GM23338 (cell line): Measurements from ENCODE around the gene EXOC6B. TPM values are rescaled to one million over a fixed set of nuclear protein-coding genes. Genes with fewer than 3 reads are reported as not detected.

Experiments used
- ATAC-seq: fragments of 200-7000 bp; cut with Tn5 transposase; 3 replicates; pipeline ENCODE4 v1.9.1; 2020
- DNase-seq: peaks from one replicate; pipeline ENCODE4 v3.0.0-alpha.2; 2015; ENCODE audit warnings: low spot score
- H2AFZ ChIP-seq: fragments of 200-600 bp; sonication (generic); 2 replicates; pipeline ENCODE4 v1.8.0; 2016; ENCODE audit warnings: antibody characterized with exemption, mild to moderate bottlenecking, moderate library complexity
- H3F3A ChIP-seq: fragments of 200-600 bp; sonication (generic); replicated peaks from 2 replicates; pipeline ENCODE4 v1.8.0; 2017; ENCODE audit warnings: antibody characterized with exemption, mixed run types, low read depth
- H3K27ac ChIP-seq: fragments of 200-600 bp; sonication (generic); 2 replicates; pipeline ENCODE4 v1.6.1; 2016; ENCODE audit warnings: low read depth
- H3K27me3 ChIP-seq: fragments of 200-600 bp; sonication (generic); 2 replicates; pipeline ENCODE4 v1.8.0; 2016; ENCODE audit warnings: mild to moderate bottlenecking, mixed run types, moderate library complexity; ENCODE audit not compliant: insufficient read depth
- H3K36me3 ChIP-seq: fragments of 200-600 bp; sonication (generic); 2 replicates; pipeline ENCODE4 v1.8.0; 2016; ENCODE audit warnings: mild to moderate bottlenecking; ENCODE audit not compliant: insufficient read depth
- H3K4me1 ChIP-seq: fragments of 200-600 bp; sonication (generic); 2 replicates; pipeline ENCODE4 v1.8.0; 2016; ENCODE audit warnings: mild to moderate bottlenecking, moderate library complexity; ENCODE audit not compliant: insufficient read depth
- H3K4me2 ChIP-seq: fragments of 200-600 bp; sonication (generic); 2 replicates; pipeline ENCODE4 v1.7.1; 2017; ENCODE audit warnings: mixed run types
- H3K4me3 ChIP-seq: fragments of 200-600 bp; sonication (generic); 2 replicates; pipeline ENCODE4 v1.6.1; 2016; ENCODE audit warnings: mixed run types
- H3K79me2 ChIP-seq: fragments of 200-600 bp; sonication (generic); replicated peaks from 2 replicates; pipeline ENCODE4 v1.8.0; 2017; ENCODE audit warnings: mild to moderate bottlenecking; ENCODE audit not compliant: insufficient read depth
- H3K9me2 ChIP-seq: fragments of 200-600 bp; sonication (generic); 2 replicates; pipeline ENCODE4 v1.8.0; 2017; ENCODE audit not compliant: insufficient read depth
- H4K20me1 ChIP-seq: fragments of 200-600 bp; sonication (generic); replicated peaks from 2 replicates; pipeline ENCODE4 v1.8.0; 2017; ENCODE audit warnings: mild to moderate bottlenecking; ENCODE audit not compliant: insufficient read depth
- H3K27ac Mint-ChIP-seq: 2 replicates; pipeline ENCODE4 v1.8.0; 2020; ENCODE audit warnings: inconsistent platforms, mild to moderate bottlenecking, moderate library complexity, mixed read lengths
- H3K27me3 Mint-ChIP-seq: 3 replicates; pipeline ENCODE4 v1.8.0; 2022; ENCODE audit warnings: low read depth, mild to moderate bottlenecking, moderate library complexity, mixed read lengths, inconsistent platforms; ENCODE audit not compliant: insufficient read depth, poor library complexity
- H3K36me3 Mint-ChIP-seq: 3 replicates; pipeline ENCODE4 v1.8.0; 2021; ENCODE audit warnings: low read depth, mild to moderate bottlenecking, inconsistent platforms, moderate library complexity, mixed read lengths
- H3K4me1 Mint-ChIP-seq: 3 replicates; pipeline ENCODE4 v1.8.0; 2020; ENCODE audit warnings: mild to moderate bottlenecking, inconsistent platforms, mixed read lengths
- H3K4me3 Mint-ChIP-seq: 3 replicates; pipeline ENCODE4 v1.8.0; 2021; ENCODE audit warnings: moderate library complexity, mild to moderate bottlenecking, inconsistent platforms, mixed read lengths
- H3K9me3 Mint-ChIP-seq: 3 replicates; pipeline ENCODE4 v1.8.0; 2020; ENCODE audit warnings: moderate library complexity, mild to moderate bottlenecking, inconsistent platforms, mixed read lengths
- CREB1 ChIP-seq: fragments of 250-450 bp; sonication (Bioruptor Pico); IDR thresholded peaks from 2 replicates; pipeline ENCODE4 v1.5.0; 2020; ENCODE audit warnings: low read depth, mild to moderate bottlenecking, moderate library complexity
- EZH2 ChIP-seq: fragments of 200-600 bp; sonication (generic); IDR thresholded peaks from one replicate; pipeline ENCODE4 v1.8.0; 2017; ENCODE audit warnings: antibody characterized with exemption, mild to moderate bottlenecking, low read depth; ENCODE audit not compliant: unreplicated experiment
- EZH2phosphoT487 ChIP-seq: fragments of 200-600 bp; sonication (generic); IDR thresholded peaks from one replicate; pipeline ENCODE4 v1.8.1; 2018; ENCODE audit warnings: antibody characterized with exemption; ENCODE audit not compliant: unreplicated experiment
- JUNB ChIP-seq: IDR thresholded peaks from one replicate; pipeline ENCODE4 v1.6.1; 2016; ENCODE audit warnings: antibody characterized with exemption; ENCODE audit not compliant: unreplicated experiment
- NANOG ChIP-seq: IDR thresholded peaks from 2 replicates; pipeline ENCODE4 v1.6.1; 2016; ENCODE audit warnings: antibody characterized with exemption, borderline replicate concordance
- STAT1 ChIP-seq: IDR thresholded peaks from one replicate; pipeline ENCODE4 v1.6.1; 2016; ENCODE audit warnings: antibody characterized with exemption; ENCODE audit not compliant: unreplicated experiment
- ZNF114 ChIP-seq: fragments of 250-450 bp; sonication (Bioruptor Pico); IDR thresholded peaks from 2 replicates; pipeline ENCODE4 v1.5.0; 2020; ENCODE audit warnings: mild to moderate bottlenecking, moderate library complexity
- ZNF331 ChIP-seq: fragments of 250-450 bp; sonication (Bioruptor Pico); IDR thresholded peaks from 2 replicates; pipeline ENCODE4 v1.5.0; 2020; ENCODE audit warnings: low read depth, mild to moderate bottlenecking, moderate library complexity
- polyA plus RNA-seq: library from polyadenylated mRNA; unstranded; fragments of >200 nt; fragmentation: Nextera tagmentation; extraction: Ambion mirVana; gene quantifications from 2 replicates; pipeline ENCODE4 v1.2.1, GENCODE V29; 2016
- total RNA-seq: library from RNA; depleted of rRNA; stranded (reverse); fragments of >200 nt; shearing (Covaris generic); gene quantifications from 2 replicates; pipeline ENCODE4 v1.2.3, GENCODE V29; 2014
- TF ChIP-seq, protein P1 (sequence below): fragments of 250-450 bp; sonication (Bioruptor Pico); IDR thresholded peaks from 2 replicates; pipeline ENCODE4 v1.5.0; 2020; ENCODE audit warnings: mild to moderate bottlenecking, moderate library complexity
- TF ChIP-seq, protein P2 (sequence below): IDR thresholded peaks from 2 replicates; pipeline ENCODE4 v1.6.1; 2016; ENCODE audit warnings: antibody characterized with exemption
- TF ChIP-seq, protein P3 (sequence below): IDR thresholded peaks from one replicate; pipeline ENCODE4 v1.6.1; 2018; ENCODE audit warnings: antibody characterized with exemption; ENCODE audit not compliant: unreplicated experiment

The EXOC6B gene
- total and polyA plus RNA-seq, 2 experiments from 2014 or later: 7.2 to 45.9 TPM

DNA sequence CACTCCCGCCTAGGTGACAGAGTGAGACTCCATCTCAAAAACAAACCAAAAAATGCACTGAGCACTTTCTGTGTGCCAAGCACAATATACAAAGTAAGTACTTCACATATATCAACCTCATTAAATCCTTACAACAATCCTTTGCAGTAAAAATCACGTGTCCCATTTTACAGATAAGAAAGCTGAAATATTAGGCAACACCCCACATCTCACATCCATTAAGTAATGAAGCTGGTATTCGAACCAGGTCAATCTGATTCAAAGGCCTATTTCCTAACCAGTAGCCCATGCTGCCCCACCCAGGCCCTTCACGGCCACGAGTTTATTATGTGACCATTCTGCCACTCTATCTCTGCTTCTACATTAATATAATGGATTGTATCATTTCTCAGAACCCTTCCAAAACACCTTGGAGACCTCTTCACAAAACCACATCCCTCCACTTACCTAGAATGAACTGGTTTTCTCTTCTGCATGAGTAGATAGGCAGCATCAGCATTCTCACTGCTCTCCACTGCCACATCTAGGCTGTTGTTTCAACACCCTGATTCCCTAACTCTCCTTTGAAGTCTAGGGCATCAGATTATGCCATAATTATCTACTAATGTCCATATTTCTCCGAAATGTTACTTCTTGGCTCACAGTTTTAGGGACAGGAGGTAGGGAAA is 3.1 kb upstream of the EXOC6B start:
- DNase-seq (no peak), ATAC-seq (no peak)
- Mint-ChIP-seq H3K36me3 (no peaks in the 10 kb centered on the region; the same call in 2 of the 3 replicates), H3K4me1 (peaks cover 15% of the 10 kb centered on the region), H3K27me3 (peaks cover 6% of the 10 kb centered on the region), H3K27ac (no peak overlapping the region), H3K9me3 (no peaks in the 10 kb centered on the region), H3K4me3 (no peak overlapping the region)
- Histone ChIP-seq H3K27me3 (no peaks in the 10 kb centered on the region), H3F3A (no peaks in the 10 kb centered on the region; the same call in 1 of the 2 replicates), H3K27ac (no peak overlapping the region), H3K9me2 (no peaks in the 10 kb centered on the region), H3K4me1 (peaks cover 6% of the 10 kb centered on the region), H3K4me2 (no peak overlapping the region), H2AFZ (no peak overlapping the region; the same call in 1 of the 2 replicates), H4K20me1 (no peaks in the 10 kb centered on the region), H3K79me2 (peaks cover 7% of the 10 kb centered on the region), H3K4me3 (no peak overlapping the region), H3K36me3 (no peaks in the 10 kb centered on the region)
- TF ChIP-seq EZH2phosphoT487 (no peak), NANOG (no peak), ZNF331 (CRISPR knock-in tag) (no peak), CREB1 (CRISPR knock-in tag) (no peak), STAT1 (no peak), JUNB (no peak), EZH2 (no peak), ZNF114 (no peak)
- TF ChIP-seq, protein P1, sequence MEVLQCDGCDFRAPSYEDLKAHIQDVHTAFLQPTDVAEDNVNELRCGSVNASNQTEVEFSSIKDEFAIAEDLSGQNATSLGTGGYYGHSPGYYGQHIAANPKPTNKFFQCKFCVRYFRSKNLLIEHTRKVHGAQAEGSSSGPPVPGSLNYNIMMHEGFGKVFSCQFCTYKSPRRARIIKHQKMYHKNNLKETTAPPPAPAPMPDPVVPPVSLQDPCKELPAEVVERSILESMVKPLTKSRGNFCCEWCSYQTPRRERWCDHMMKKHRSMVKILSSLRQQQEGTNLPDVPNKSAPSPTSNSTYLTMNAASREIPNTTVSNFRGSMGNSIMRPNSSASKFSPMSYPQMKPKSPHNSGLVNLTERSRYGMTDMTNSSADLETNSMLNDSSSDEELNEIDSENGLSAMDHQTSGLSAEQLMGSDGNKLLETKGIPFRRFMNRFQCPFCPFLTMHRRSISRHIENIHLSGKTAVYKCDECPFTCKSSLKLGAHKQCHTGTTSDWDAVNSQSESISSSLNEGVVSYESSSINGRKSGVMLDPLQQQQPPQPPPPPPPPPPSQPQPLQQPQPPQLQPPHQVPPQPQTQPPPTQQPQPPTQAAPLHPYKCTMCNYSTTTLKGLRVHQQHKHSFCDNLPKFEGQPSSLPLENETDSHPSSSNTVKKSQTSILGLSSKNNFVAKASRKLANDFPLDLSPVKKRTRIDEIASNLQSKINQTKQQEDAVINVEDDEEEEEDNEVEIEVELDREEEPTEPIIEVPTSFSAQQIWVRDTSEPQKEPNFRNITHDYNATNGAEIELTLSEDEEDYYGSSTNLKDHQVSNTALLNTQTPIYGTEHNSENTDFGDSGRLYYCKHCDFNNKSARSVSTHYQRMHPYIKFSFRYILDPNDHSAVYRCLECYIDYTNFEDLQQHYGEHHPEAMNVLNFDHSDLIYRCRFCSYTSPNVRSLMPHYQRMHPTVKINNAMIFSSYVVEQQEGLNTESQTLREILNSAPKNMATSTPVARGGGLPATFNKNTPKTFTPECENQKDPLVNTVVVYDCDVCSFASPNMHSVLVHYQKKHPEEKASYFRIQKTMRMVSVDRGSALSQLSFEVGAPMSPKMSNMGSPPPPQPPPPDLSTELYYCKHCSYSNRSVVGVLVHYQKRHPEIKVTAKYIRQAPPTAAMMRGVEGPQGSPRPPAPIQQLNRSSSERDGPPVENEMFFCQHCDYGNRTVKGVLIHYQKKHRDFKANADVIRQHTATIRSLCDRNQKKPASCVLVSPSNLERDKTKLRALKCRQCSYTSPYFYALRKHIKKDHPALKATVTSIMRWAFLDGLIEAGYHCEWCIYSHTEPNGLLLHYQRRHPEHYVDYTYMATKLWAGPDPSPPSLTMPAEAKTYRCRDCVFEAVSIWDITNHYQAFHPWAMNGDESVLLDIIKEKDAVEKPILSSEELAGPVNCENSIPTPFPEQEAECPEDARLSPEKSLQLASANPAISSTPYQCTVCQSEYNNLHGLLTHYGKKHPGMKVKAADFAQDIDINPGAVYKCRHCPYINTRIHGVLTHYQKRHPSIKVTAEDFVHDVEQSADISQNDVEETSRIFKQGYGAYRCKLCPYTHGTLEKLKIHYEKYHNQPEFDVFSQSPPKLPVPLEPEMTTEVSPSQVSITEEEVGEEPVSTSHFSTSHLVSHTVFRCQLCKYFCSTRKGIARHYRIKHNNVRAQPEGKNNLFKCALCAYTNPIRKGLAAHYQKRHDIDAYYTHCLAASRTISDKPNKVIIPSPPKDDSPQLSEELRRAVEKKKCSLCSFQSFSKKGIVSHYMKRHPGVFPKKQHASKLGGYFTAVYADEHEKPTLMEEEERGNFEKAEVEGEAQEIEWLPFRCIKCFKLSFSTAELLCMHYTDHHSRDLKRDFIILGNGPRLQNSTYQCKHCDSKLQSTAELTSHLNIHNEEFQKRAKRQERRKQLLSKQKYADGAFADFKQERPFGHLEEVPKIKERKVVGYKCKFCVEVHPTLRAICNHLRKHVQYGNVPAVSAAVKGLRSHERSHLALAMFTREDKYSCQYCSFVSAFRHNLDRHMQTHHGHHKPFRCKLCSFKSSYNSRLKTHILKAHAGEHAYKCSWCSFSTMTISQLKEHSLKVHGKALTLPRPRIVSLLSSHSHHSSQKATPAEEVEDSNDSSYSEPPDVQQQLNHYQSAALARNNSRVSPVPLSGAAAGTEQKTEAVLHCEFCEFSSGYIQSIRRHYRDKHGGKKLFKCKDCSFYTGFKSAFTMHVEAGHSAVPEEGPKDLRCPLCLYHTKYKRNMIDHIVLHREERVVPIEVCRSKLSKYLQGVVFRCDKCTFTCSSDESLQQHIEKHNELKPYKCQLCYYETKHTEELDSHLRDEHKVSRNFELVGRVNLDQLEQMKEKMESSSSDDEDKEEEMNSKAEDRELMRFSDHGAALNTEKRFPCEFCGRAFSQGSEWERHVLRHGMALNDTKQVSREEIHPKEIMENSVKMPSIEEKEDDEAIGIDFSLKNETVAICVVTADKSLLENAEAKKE (CRISPR knock-in tag): no peak
- TF ChIP-seq, protein P2, sequence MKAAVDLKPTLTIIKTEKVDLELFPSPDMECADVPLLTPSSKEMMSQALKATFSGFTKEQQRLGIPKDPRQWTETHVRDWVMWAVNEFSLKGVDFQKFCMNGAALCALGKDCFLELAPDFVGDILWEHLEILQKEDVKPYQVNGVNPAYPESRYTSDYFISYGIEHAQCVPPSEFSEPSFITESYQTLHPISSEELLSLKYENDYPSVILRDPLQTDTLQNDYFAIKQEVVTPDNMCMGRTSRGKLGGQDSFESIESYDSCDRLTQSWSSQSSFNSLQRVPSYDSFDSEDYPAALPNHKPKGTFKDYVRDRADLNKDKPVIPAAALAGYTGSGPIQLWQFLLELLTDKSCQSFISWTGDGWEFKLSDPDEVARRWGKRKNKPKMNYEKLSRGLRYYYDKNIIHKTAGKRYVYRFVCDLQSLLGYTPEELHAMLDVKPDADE: no peak
- TF ChIP-seq, protein P3, sequence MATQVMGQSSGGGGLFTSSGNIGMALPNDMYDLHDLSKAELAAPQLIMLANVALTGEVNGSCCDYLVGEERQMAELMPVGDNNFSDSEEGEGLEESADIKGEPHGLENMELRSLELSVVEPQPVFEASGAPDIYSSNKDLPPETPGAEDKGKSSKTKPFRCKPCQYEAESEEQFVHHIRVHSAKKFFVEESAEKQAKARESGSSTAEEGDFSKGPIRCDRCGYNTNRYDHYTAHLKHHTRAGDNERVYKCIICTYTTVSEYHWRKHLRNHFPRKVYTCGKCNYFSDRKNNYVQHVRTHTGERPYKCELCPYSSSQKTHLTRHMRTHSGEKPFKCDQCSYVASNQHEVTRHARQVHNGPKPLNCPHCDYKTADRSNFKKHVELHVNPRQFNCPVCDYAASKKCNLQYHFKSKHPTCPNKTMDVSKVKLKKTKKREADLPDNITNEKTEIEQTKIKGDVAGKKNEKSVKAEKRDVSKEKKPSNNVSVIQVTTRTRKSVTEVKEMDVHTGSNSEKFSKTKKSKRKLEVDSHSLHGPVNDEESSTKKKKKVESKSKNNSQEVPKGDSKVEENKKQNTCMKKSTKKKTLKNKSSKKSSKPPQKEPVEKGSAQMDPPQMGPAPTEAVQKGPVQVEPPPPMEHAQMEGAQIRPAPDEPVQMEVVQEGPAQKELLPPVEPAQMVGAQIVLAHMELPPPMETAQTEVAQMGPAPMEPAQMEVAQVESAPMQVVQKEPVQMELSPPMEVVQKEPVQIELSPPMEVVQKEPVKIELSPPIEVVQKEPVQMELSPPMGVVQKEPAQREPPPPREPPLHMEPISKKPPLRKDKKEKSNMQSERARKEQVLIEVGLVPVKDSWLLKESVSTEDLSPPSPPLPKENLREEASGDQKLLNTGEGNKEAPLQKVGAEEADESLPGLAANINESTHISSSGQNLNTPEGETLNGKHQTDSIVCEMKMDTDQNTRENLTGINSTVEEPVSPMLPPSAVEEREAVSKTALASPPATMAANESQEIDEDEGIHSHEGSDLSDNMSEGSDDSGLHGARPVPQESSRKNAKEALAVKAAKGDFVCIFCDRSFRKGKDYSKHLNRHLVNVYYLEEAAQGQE: no peak
